IPS DF 6.9 (cell line): ENCODE data around the gene CHN2.
"Not testable (repeated sequence)": the region's sequence is repeated elsewhere in the genome, so short reads cannot be mapped to it uniquely, and the experiment has no call there.

ENCODE experiments used
- DNase-seq: peaks from one replicate; pipeline ENCODE4 v3.0.0-alpha.2; 2013; ENCODE audit warnings: low read depth, low spot score
- H3K27ac ChIP-seq: one replicate; pipeline ENCODE4 v1.5.1; 2013; ENCODE audit warnings: low read length, control low read depth
- H3K27me3 ChIP-seq: 2 replicates; pipeline ENCODE4 v1.6.1; 2013; ENCODE audit warnings: mild to moderate bottlenecking, low read length; ENCODE audit not compliant: control insufficient read depth, insufficient read depth
- H3K36me3 ChIP-seq: 2 replicates; pipeline ENCODE4 v1.6.1; 2013; ENCODE audit warnings: low read length; ENCODE audit not compliant: control insufficient read depth, insufficient read depth
- H3K4me1 ChIP-seq: 2 replicates; pipeline ENCODE4 v1.6.1; 2013; ENCODE audit warnings: low read length; ENCODE audit not compliant: control insufficient read depth, insufficient read depth
- H3K4me3 ChIP-seq: 2 replicates; pipeline ENCODE4 v1.5.1; 2013; ENCODE audit warnings: mild to moderate bottlenecking, low read length
- H3K9me3 ChIP-seq: 2 replicates; pipeline ENCODE4 v1.6.1; 2013; ENCODE audit warnings: low read length, inconsistent platforms; ENCODE audit not compliant: control insufficient read depth, insufficient read depth
- WGBS: extraction: QIAGEN DNeasy Blood & Tissue Kit; methylation state at CpG from one replicate; pipeline ENCODE4 v1.1.7; 2013; ENCODE audit warnings: mixed read lengths, missing lambda C conversion rate; ENCODE audit not compliant: insufficient read length, insufficient coverage; 5-methylcytosine and 5-hydroxymethylcytosine counted together

CHN2 gene

DNA sequence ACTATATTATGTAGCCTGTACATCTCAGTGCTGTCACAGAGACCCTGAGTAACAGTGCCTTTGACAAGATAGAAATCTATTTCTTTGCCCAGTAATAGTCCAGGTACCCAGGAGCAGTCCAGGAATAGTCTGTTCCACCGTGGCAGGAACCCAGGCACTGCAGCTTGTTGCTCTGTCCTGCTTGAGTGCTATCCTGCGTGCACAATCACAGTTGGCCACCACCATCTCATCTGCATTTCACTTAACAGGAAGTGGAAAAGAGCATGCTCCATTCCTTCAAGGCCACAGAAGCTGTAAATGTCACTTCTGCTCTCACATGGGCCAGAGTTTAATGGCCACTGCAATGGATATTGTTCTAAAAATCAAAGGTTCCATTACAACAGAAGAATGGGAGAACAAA, 307.6 kb downstream of the CHN2 start:
- H3K4me1 ChIP-seq = peaks cover 3% of the 10 kb centered on the region
- H3K36me3 ChIP-seq = no peaks in the 10 kb centered on the region
- no peak for DNase-seq
- WGBS = no CpG with 5 or more reads among the region's 2 CpGs
- no peak overlapping the region for H3K4me3 ChIP-seq
- H3K9me3 ChIP-seq = no peaks in the 10 kb centered on the region
- H3K27me3 ChIP-seq = no peaks in the 10 kb centered on the region
- no peak overlapping the region for H3K27ac ChIP-seq

DNA sequence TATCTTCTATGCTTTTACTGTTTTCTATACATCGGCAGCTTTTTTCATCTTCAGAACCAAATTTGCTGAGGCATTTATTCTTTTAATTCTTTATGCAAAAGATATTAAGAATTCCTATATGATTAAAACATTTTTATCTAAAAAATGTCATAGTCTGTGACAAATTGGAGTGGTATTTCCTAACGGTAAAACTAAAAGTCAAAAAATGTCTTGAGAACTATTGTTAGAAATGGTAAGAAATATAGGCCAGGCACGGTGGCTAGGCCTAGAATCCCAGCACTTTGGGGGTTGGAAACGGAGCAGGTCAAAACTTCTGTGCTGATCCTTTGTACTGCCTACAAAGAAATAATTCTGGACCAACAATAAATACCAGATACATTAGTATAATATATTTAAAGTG, 311.4 kb downstream of the CHN2 start:
- Histone ChIP-seq H3K4me3 (no peak overlapping the region), H3K36me3 (no peaks in the 10 kb centered on the region), H3K9me3 (no peaks in the 10 kb centered on the region), H3K27me3 (no peaks in the 10 kb centered on the region), H3K4me1 (peaks cover 3% of the 10 kb centered on the region), H3K27ac (no peak overlapping the region)
- no CpG with 5 or more reads among the region's 4 CpGs for WGBS
- DNase-seq = no peak

DNA sequence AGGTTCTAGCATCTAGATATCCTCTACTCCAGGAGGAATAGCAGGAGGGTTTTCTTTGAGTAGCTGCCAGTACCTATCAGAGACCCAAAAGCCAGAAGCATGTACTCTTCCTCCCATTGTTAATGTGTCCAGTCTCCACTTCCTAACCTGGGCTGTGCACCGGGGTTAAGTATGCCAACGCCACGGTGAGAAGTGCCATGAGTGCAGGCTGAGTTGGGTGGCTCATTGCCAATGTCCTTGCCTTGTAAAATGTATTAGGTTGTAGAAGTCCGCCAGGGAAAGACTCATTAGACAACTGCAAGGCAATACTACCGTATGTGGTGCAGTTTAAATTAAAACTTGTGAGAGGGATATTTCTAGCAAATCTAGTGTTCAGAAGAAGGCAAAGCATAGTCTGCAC, 314.0 kb downstream of the CHN2 start:
- H3K27me3 ChIP-seq = no peaks in the 10 kb centered on the region

DNA sequence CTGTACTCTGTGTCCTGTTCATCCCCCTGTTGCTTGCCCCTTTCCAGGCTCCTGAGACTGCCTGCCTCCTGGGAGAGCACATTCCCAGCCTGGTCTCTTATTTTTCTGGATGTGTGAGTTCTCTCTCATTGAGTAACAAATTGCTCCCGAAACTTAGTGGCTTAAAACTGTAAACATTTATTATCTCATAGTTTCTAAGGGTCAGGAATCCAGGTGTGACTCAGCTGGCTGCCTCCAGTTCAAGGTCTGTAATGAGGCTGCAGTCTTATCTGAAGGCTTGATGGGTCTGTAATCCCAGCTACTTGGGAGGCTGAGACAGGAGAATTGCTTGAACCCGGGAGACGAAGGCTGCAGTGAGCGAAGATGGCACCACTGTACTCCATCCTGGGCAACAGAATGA, 315.5 kb downstream of the CHN2 start:
- Histone ChIP-seq H3K27me3 (no peaks in the 10 kb centered on the region), H3K9me3 (no peaks in the 10 kb centered on the region), H3K4me3 (no peak overlapping the region), H3K27ac (no peak overlapping the region), H3K36me3 (no peaks in the 10 kb centered on the region), H3K4me1 (no peaks in the 10 kb centered on the region)
- no CpG with 5 or more reads among the region's 4 CpGs for WGBS
- DNase-seq = no peak

More for the DNA sequence above, 314.0 kb downstream of the CHN2 start:
- H3K4me3 ChIP-seq = no peak overlapping the region
- WGBS = no CpG with 5 or more reads among the region's 5 CpGs
- H3K9me3 ChIP-seq = no peaks in the 10 kb centered on the region
- H3K4me1 ChIP-seq = no peaks in the 10 kb centered on the region
- no peaks in the 10 kb centered on the region for H3K36me3 ChIP-seq
- no peak overlapping the region for H3K27ac ChIP-seq
- DNase-seq = no peak

DNA sequence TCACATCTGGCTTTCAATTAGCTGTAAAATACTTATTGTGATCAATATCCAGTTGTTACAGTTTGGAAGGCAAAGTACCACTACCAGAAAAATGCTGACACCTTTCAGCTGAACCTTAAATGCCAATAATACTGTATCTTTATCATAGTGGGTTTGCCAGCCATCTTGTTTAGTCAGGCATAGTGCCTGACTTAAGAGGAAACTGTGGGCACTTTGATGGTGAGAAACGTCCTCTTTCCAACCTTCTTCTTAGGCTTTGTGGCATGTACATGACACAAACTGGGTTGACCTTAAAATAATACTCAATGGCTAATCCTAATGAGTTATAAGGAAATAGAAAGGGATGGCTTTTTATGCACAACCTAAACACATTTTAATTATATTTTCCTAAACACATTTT, 316.8 kb downstream of the CHN2 start:
- Histone ChIP-seq H3K36me3 (no peaks in the 10 kb centered on the region), H3K9me3 (no peaks in the 10 kb centered on the region), H3K27me3 (no peaks in the 10 kb centered on the region), H3K4me3 (no peak overlapping the region), H3K4me1 (no peaks in the 10 kb centered on the region), H3K27ac (no peak overlapping the region)
- DNase-seq = no peak
- WGBS = no CpG with 5 or more reads among the region's 1 CpG

DNA sequence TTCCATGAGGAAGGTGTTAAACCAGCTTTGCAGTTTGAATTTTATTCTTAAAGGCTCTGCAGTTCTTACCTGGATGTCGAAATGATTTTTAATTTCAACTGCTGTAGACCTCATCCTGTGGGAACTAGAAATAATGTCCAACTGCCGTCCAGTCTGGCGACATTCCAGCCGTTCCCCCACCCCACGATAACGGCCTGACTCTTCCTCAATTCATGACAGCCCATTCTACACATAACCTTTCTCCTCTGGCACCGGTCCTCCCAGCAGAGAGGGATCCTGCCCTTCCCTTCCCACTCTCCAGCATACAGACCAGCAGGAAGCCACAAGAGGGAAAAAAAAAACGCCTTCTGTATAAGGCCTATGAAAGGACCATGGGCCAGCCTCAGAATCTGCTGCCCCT, 317.3 kb downstream of the CHN2 start:
- no peak overlapping the region for H3K4me3 ChIP-seq
- H3K9me3 ChIP-seq = no peaks in the 10 kb centered on the region
- H3K4me1 ChIP-seq = no peaks in the 10 kb centered on the region
- WGBS = no CpG with 5 or more reads among the region's 8 CpGs
- no peaks in the 10 kb centered on the region for H3K27me3 ChIP-seq
- no peak overlapping the region for H3K27ac ChIP-seq
- no peak for DNase-seq
- no peaks in the 10 kb centered on the region for H3K36me3 ChIP-seq

DNA sequence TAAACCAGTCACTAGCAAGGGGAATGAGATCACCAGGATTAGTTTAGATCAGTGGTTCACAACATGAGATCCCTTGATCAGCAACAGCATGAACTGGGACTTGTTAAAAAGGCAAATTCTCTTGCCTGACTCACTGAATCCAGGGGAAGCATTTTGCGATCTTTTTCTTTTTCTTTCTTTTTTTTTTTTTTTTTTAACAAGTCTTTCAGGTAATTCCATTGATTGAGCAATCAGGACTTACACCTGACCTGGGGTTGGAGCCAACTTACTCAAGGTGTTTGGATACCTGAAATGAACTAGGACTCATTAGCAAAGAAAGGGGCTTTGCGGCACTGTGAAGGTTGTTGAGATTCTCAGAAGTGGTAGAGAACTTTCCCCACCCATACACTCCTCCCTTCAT, 321.9 kb downstream of the CHN2 start:
- Histone ChIP-seq H3K27me3 (no peaks in the 10 kb centered on the region), H3K4me3 (no peak overlapping the region), H3K4me1 (no peaks in the 10 kb centered on the region), H3K9me3 (no peaks in the 10 kb centered on the region), H3K36me3 (no peaks in the 10 kb centered on the region), H3K27ac (no peak overlapping the region)
- DNase-seq = no peak
- no CpG with 5 or more reads among the region's 2 CpGs for WGBS

DNA sequence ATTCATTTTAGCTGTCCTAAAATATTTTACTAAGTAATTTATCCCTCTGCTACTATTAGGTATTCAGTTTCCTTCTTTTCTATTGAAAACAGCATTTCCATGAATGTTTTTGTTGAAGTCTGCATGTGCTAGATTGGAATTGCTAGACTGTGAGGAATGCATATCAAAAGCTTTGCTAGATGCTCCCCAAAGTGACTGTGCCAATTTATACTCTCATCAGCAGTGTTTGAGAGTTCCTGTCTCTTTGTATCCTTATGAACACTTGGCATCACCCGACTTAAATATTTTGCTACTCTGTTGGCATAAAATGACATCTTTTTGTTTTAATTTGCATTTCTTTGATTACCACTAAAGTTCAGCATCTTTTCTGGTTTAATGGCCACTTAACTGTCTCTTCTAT, 324.0 kb downstream of the CHN2 start:
- no peak overlapping the region for H3K27ac ChIP-seq
- H3K9me3 ChIP-seq = no peaks in the 10 kb centered on the region
- no CpG with 5 or more reads among the region's 1 CpG for WGBS
- no peaks in the 10 kb centered on the region for H3K36me3 ChIP-seq
- no peak overlapping the region for H3K4me3 ChIP-seq
- no peak for DNase-seq
- no peaks in the 10 kb centered on the region for H3K4me1 ChIP-seq
- H3K27me3 ChIP-seq = no peaks in the 10 kb centered on the region

DNA sequence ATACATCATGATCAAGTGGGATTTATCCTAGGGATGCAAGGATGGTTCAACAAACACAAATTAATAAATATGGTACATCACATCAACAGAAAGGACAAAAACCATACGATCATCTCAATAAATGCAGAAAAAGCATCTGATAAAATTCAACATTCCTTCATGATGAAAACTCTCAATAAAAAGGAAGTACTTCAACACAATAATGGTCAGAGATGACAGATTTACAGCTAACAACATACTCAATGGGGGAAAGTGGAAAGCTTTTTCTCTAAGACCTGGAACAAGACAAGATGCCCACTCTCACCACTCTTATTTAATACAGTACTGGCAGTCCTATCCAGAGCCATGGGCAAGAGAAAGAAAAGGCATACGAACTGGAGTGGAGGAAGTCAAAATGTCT, 329.2 kb downstream of the CHN2 start:
- Histone ChIP-seq H3K4me3 (no peak overlapping the region), H3K27me3 (no peaks in the 10 kb centered on the region), H3K9me3 (no peaks in the 10 kb centered on the region), H3K4me1 (no peaks in the 10 kb centered on the region), H3K36me3 (no peaks in the 10 kb centered on the region), H3K27ac (no peak overlapping the region)
- no peak for DNase-seq
- no CpG with 5 or more reads among the region's 2 CpGs for WGBS

DNA sequence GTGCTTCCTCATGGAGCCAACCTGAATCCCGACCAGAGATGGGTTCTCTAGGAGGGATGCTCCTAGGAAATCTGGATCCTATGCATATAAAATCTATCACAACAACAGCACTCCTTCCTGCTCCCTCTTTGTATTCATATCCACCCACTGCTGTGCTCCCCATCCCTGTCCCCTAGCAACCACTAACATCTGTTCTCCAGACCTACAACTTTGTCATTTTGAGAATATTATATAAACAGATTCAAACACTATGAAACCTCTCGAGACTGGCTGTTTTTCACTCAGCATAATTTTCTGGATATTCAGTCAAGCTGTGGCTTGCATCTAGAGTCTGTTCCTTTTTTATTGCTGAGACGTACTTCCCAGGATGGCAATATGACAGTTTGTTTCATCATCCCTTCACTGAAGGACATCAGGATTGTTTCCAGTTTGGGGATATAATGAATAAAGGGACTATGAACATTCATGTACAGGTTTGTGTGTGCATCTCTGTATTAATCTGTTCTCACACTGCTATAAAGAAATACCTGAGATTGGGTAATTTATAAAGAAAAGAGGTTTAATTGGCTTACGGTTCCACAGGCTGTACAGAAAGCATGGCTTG, 333.0 kb downstream of the CHN2 start:
- WGBS = no CpG with 5 or more reads among the region's 4 CpGs
- no peak overlapping the region for H3K4me3 ChIP-seq
- no peak overlapping the region for H3K27ac ChIP-seq
- no peak for DNase-seq
- no peaks in the 10 kb centered on the region for H3K36me3 ChIP-seq
- no peaks in the 10 kb centered on the region for H3K27me3 ChIP-seq
- no peaks in the 10 kb centered on the region for H3K4me1 ChIP-seq
- no peaks in the 10 kb centered on the region for H3K9me3 ChIP-seq

DNA sequence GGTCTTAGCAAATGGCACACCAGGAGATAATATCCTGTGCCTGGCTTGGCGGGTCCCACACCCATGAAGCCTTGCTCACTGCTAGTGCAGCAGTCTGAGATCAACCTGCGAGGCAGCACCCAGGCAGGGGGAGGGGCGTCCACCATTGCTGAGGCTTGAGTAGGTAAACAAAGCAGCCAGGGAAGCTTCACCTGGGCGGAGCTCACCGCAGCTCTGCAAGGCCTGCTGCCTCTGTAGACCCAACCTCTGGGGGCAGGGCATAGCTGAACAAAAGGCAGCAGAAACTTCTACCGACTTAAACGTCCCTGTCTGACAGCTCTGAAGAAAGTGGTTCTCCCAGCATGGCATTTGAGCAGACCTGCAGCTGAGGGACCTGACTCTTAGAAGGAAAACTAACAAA, 334.0 kb downstream of the CHN2 start:
- not testable (repeated sequence) for H3K9me3 ChIP-seq, H3K36me3 ChIP-seq, H3K4me3 ChIP-seq, H3K27me3 ChIP-seq, DNase-seq, H3K4me1 ChIP-seq, H3K27ac ChIP-seq
- no CpG with 5 or more reads among the region's 7 CpGs for WGBS
